Activated CD8-positive, alpha-beta memory T cell treated with anti-CD3 and anti-CD28 coated beads, Interleukin-2, amount 50 U/mL, for 24 hours (primary cell): ENCODE results near the gene PLAC8.
"Not testable (repeated sequence)": the region's sequence is repeated elsewhere in the genome, so short reads cannot be mapped to it uniquely, and the experiment has no call there.

ENCODE experiments used
- DNase-seq: peaks from one replicate; pipeline ENCODE4 v3.0.0-alpha.2; 2020; ENCODE audit errors: extremely low read depth

PLAC8 gene, protein sequence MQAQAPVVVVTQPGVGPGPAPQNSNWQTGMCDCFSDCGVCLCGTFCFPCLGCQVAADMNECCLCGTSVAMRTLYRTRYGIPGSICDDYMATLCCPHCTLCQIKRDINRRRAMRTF

DNA sequence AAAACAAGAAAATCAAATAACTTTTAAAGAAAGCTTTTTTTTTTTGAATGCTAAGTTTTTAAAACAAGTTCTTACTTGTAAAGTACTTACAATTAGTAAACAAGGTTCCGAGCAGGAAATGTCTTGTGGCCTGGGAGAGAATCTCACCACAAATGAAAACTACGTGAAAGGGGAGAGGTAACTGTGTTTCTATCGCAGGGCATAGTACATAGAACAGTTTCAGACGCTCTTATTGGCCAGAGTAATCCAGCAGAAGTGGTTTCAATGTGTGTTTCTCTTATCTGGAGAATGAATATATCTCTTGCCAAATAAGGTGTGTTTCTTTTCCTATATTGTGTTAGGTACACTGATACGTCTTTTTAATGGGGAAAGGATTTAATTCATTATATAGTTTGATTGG lies at the start of gene PLAC8:
Gene PLAC8, minus strand, starts transcription at position 154 of the 400 bp plus-strand sequence. CDS start 6,808 bp downstream, outside the sequence.
- DNase-seq: no peak

DNA sequence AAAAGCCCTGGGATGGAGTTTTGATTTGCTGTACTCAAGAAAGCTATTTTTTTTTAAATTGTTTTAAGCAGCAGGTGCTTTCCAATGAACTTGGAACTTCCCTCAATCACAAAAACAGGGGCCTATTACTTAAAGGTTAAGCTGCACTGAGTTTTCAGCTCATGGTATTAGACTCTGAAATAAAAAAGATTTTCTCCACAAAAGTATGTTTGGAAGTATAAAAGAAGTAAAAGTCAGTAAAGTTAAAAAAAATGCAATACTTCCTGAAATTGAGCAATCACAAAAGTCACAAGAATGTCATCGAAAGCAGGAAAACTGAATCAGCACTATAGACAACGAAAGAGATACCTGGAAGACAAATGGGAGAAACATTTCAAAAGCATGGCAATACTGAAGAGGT lies 38.9 kb upstream of the PLAC8 start:
- no peak for DNase-seq

DNA sequence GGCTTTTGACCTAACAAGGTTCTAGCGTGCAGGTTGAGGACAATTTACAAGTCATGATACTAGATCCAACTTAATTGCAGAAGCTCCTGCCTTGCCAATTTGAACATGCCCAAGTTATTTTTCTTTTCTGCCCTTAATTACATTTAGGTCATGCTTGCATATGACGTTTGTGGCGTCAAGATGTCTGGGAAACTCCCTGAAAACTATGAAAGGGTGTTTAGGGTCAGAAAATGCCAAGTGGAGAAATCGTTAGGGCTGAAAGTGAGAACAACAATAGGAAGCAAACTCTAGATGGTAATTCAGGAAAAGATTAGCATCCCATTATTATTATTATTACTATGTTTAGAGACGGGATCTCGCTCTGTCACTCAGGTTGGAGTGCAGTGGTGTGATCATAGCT lies 38.2 kb upstream of the PLAC8 start:
- DNase-seq: no peak

- DNase-seq: no peak
Measured at GRCh38 chr4:83151651-83152050, 37.1 kb upstream of the PLAC8 start.

DNA sequence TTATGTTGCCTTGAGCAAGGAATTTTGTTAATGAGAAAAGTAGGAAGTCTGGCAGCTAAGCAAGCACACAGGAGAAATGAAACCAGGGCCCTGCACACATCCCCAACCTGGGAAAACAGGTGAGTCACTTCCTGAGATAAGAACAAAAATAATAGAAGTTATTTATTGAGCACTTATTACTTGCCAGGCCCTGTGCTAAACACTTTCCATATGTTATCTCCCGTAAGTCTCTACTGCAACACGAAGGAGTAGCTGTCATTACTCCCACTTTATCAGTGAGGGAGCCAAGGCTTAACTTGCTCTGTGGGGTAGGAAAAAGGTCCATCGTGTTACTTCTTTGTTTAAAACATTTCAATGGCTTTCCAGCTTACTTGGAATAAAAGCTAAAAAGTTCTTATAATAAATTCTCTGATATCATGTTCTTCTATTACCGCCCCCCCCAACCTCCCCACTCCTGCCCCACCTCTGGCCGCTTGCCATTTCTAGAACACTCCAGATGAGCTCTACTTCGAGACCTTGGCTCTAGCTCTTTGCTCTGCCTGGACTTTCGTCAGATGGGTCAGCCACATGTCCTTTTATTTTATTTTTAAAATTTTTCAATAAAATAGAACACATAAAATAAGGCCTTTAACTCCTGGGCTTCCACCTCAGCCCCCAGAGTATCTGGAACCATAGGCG lies 36.3 kb upstream of the PLAC8 start:
- DNase-seq: no peak

- DNase-seq: no peak
Measured at GRCh38 chr4:83149865-83150652, 35.5 kb upstream of the PLAC8 start.

GRCh38 chr4:83146841-83147240 lies 32.3 kb upstream of the PLAC8 start:
- DNase-seq: no peak

GRCh38 chr4:83145776-83146175 lies 31.2 kb upstream of the PLAC8 start:
- DNase-seq: not testable (repeated sequence)

DNA sequence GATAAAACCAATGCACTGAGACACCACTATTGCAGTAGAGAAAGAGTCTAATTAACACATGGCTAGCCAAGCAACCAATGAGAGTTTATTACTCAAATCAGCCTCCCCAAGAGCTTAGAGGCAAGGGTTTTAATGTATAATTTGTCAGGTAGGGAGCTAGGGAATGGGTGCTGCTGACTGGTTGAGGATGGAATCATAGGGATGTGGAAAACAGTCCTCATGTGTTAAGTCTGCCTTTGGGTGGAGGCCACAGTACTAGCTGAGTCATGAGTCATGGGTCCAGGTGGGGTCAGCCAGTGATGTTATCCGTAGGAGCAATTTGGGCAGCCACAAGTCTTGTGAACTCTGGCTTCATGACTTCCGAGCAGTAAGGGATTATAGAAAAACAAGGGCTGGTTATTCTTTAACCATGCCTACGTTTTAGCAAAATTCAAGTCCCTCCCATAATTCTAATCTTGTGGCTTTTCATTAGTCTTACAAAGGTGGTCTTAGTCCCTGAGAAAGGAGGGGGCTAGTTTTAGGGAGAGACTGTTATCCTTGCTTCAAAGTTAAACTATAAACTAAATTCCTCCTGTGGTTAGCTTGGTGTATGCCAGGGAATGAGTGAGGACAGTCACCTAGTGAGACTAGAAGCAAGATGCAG lies 25.1 kb upstream of the PLAC8 start:
- no peak for DNase-seq

DNA sequence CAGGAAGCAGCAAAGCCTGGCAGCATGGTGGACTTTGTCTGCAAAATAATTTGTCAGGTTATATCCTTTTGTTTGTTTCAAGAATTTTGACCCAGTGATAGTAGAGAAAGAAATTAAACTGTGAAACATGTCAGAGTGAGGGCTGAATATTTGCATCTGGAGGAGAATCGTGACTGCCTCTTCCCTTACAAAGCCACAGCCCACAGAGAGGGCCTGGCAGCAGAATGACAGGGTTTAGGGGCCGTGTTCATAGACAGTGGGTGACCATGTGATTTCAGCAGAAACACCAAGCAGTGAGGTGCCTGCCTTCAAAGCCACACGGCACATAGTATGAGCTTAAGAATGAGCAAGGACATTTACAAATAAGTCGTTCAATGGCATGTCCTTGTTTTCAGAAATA lies 24.4 kb upstream of the PLAC8 start:
- DNase-seq: peak; percentile 14

DNA sequence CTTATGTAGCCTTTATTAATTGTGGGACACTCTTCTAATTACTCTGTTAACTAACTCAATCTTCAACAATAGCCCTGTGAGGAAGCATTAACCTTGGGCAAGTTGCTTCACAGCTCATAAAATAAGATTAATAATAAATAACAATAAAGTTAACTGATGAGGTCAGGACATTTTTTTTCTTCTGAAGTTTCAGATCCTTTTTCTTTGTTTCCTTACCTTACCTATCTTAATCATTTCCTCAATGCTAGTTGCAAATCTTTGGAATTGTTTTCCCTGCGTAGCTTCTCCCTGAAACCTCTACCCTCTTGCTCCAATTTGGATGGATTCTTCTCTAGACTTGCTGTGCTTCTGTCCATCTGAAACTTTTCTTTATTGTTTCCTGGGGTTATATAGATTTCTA lies 17.5 kb upstream of the PLAC8 start:
- DNase-seq: no peak

GRCh38 chr4:83129264-83129663 lies 14.7 kb upstream of the PLAC8 start:
- no peak for DNase-seq

DNA sequence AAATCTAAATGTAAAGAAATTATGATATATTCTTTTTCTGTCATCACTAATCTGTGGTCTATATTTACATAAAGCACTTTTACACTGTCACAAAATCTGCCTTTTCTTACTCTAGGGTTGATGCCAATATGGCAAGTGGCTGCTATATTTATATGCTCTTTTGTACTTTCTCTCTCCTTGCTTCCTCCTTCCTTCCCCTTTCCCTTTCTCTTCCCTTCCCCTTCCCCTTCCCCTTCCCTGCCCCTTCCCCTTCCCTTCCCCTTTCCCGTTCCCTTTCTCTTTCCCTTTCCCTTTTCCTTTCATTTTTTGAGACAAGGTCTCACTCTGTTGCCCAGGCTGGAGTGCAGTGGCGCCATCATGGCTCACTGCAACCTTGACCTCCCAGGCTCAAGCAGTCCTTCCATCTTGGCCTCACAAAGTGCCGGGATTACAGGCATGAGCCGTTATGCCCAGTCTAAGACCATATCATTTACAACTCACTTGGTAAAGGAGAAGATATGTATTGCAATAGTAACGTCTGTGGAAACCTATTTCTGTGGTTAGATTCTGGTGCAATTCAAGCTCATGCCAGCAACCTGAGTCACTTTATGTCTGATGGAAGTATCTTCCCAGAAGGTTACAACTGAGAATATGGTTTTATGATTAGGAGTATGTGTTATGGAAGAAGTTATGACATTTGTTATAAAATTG lies 13.9 kb upstream of the PLAC8 start:
- DNase-seq: no peak

GRCh38 chr4:83125738-83126141 lies 11.2 kb upstream of the PLAC8 start:
- DNase-seq: no peak

DNA sequence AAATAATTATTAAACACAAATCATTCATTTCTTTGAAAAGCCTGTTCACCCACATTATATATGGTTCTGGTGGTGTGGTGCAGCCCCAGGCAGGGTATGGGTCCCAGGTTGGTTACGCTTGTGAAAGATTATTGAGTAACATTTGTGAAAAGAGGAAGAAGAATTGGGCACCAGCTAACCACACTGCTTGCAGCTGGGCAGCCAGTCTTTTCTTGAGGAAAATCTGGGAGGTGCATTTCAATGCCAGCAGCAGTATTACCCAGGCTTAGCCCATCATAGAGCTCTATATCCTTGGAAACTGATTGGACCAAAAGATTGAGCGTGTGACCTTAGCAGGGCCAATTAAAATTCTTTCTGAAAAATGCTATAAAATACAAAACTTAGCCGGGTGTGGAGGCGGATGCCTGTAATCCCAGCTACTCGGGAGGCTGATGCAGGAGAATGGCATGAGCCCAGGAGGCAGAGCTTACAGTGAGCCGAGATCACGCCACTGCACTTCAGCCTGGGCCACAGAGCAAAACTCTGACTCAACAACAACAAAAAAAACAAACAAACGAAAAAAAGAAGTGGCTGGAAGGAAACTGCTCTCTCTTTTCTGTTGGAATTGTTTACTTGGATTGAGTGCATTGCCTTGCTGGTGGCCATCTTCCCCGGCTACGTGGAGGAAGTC lies 9.7 kb upstream of the PLAC8 start:
- no peak for DNase-seq

DNA sequence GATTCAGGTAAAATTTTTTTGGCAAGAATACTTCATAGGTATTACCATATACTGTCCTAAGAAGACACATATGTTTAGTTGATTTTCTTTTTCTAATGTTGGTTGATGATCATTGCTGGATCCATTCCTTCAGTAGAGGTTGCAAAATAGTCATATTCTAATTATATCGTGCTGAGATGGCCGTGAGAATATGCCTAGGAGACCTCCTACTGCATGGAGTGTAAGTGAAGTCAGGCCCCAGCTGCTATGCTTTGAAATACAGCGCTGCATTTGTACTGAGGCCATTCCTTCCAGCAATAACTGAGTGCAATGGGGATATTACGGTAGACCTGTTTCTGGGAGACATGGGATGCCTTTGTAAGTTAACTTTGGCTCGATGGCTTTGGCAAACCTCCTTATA lies 6.7 kb upstream of the PLAC8 start:
- DNase-seq: no peak

GRCh38 chr4:83118869-83119268 lies 4.3 kb upstream of the PLAC8 start:
- DNase-seq: no peak

DNA sequence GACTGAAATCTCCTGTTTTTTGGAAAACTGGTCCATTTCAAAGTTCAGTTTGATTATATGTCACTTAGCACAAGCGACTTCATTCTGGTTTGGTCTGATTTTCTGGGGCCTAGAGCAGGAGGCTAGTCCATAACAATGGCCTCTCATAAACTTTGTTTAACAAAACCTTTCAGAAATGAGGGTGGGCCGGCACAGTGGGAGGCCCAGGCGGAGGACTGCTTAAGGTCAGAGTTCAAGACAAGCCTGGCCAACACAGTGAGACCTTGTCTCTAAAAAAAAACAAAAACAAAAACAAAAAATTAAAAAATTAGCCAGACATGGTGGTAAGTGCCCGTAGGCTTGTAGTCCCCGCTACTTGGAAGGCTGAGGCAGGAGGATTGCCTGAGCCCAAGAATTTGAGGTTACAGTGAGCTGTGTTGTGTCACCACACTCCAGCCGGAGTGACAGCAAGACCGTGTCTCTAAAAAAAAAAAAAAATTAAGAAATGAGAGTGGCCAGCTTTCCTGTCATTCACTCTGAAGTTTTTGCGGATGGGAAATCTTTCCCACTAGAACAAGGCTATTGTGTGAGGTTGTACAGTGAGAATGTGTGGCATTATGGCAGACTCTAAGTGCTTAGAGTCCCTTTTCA lies 1.2 kb upstream of the PLAC8 start:
- DNase-seq: no peak

DNA sequence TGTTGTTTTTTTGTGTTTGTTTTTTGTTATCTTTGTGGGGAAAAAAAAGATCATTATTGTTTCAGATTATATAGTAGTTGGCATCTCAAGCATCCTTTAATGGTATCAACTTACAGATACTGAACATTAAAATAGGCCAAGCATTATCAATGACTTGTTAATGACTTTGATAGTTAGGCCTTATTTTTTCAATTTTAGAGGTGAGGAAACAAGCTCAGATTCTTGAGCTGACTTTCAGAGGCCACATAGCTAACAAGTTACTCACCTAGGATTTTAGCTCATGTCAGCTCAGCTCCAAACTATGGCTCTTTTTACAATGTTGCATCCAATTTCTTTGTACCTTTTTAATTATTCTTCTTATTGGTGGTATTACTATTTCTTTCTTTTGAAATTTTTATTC lies 471 bp upstream of the PLAC8 start:
- no peak for DNase-seq

- DNase-seq: no peak
Measured at GRCh38 chr4:83113429-83113786, 1.1 kb downstream of the PLAC8 start.
